Measurements from ENCODE around the gene FZR1. TPM values are rescaled to one million over a fixed set of nuclear protein-coding genes. Genes with fewer than 3 reads are reported as not detected.

The FZR1 gene
- polyA plus RNA-seq, 2 of the 4 experiments (the other 2 are of a cell fraction), result 13.9 to 18.1 TPM

GRCh38 chr19:3523361-3524077, 17.4 kb downstream of the FZR1 start:
- no peak for DNase-seq (ENCODE audit: low read depth in 1 of 2, low spot score in 1 of 2)
- no peak for ATAC-seq
- H3K4me3 ChIP-seq, result no peak overlapping the region
- TF ChIP-seq USF2 (IDR thresholded peaks at IDR 0.05) (no peak), POLR2A (IDR thresholded peaks at IDR 0.05; ENCODE audit: low read length) (no peak), HOXB5 (CRISPR knock-in tag; IDR thresholded peaks at IDR 0.05) (no peak), CBX8 (IDR thresholded peaks at IDR 0.05) (no peak), ESRRA (IDR thresholded peaks at IDR 0.05; ENCODE audit: borderline replicate concordance, low read length) (no peak), SMC3 (IDR thresholded peaks at IDR 0.05) (no peak)
- ChIA-PET CTCF (no interaction called here), POLR2A (no interaction called here)
- no peaks in the 10 kb centered on the region for H3K4me1 ChIP-seq
- no peaks in the 10 kb centered on the region for H3K9me3 ChIP-seq
- no peak overlapping the region for H3K27ac ChIP-seq
- 100% methylated on average over 1 of the region's 21 CpGs for WGBS (ENCODE audit: missing lambda C conversion rate)
- FAIRE-seq, result no peak
- H3K4me2 ChIP-seq, result no peak overlapping the region

- no peaks in the 10 kb centered on the region for H3K9me3 ChIP-seq
- POLR2A ChIA-PET, result no interaction called here
- no peak overlapping the region for H3K27ac ChIP-seq
- CTCF ChIA-PET, result no interaction called here
- FAIRE-seq (no peak), ATAC-seq (no peak), DNase-seq (ENCODE audit: low read depth in 1 of 2, low spot score in 1 of 2) (no peak)
- no peak overlapping the region for H3K4me2 ChIP-seq
- TF ChIP-seq BCL3 (IDR thresholded peaks at IDR 0.05), result no peak
- no peak for TF ChIP-seq FOXS1 (CRISPR knock-in tag; IDR thresholded peaks at IDR 0.05)
- TF ChIP-seq HES2 (IDR thresholded peaks at IDR 0.05), result no peak
- no peak for TF ChIP-seq HEYL (CRISPR knock-in tag; IDR thresholded peaks at IDR 0.05)
- TF ChIP-seq NPAS2 (CRISPR knock-in tag; IDR thresholded peaks at IDR 0.05; ENCODE audit: borderline replicate concordance), result no peak
- TF ChIP-seq JUNB (IDR thresholded peaks at IDR 0.05), result no peak
- H3K4me3 ChIP-seq, result no peak overlapping the region
- H3K4me1 ChIP-seq, result no peaks in the 10 kb centered on the region
- 93% methylated on average over 15 of the region's 33 CpGs for whole genome bisulfite sequencing (ENCODE audit: missing lambda C conversion rate)
These were observed 18.1 kb downstream of the FZR1 start for GRCh38 chr19:3524078-3524842.

DNA sequence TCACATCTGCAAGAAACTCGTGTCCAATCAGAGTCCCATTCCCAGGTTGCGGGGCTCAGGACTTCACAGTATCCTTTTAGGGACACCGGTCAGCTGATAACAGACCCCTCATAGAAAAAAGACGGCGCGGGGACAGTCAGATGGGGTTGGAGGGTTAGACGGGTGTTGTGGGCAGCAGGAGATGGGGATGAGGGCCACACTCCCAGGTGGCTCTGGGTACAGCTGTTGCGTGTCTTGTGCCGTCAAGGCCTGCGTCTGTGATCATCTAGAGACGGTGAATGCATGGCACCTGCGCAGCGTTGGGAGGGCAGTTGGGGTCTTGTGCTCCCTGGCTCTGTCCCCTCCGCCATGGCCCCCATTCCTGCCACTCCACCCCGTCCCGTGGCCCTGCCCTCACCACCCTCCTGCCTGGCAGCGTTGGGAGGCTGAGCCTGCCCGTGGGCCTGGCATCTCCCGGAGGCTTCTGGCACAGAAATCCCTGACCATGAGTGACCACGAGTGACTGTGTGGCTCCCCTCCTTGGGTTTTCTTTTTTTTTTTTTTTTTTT, 18.9 kb downstream of the FZR1 start:
- FAIRE-seq, result no peak
- WGBS (ENCODE audit: missing lambda C conversion rate), result 92% methylated on average over 20 of the region's 20 CpGs
- H3K4me1 ChIP-seq, result no peaks in the 10 kb centered on the region
- CTCF ChIA-PET, result interaction anchor here (0.6 kb wide), 1 partner anchor 50 kb away, joined by 3 read pairs; no protein-coding TSS in a partner anchor
- H3K4me3 ChIP-seq, result no peak overlapping the region
- H3K4me2 ChIP-seq, result no peak overlapping the region
- no peak overlapping the region for H3K27ac ChIP-seq
- POLR2A ChIA-PET, result no interaction called here
- no peak for DNase-seq (ENCODE audit: low read depth in 1 of 2, low spot score in 1 of 2)
- TF ChIP-seq, protein P1, sequence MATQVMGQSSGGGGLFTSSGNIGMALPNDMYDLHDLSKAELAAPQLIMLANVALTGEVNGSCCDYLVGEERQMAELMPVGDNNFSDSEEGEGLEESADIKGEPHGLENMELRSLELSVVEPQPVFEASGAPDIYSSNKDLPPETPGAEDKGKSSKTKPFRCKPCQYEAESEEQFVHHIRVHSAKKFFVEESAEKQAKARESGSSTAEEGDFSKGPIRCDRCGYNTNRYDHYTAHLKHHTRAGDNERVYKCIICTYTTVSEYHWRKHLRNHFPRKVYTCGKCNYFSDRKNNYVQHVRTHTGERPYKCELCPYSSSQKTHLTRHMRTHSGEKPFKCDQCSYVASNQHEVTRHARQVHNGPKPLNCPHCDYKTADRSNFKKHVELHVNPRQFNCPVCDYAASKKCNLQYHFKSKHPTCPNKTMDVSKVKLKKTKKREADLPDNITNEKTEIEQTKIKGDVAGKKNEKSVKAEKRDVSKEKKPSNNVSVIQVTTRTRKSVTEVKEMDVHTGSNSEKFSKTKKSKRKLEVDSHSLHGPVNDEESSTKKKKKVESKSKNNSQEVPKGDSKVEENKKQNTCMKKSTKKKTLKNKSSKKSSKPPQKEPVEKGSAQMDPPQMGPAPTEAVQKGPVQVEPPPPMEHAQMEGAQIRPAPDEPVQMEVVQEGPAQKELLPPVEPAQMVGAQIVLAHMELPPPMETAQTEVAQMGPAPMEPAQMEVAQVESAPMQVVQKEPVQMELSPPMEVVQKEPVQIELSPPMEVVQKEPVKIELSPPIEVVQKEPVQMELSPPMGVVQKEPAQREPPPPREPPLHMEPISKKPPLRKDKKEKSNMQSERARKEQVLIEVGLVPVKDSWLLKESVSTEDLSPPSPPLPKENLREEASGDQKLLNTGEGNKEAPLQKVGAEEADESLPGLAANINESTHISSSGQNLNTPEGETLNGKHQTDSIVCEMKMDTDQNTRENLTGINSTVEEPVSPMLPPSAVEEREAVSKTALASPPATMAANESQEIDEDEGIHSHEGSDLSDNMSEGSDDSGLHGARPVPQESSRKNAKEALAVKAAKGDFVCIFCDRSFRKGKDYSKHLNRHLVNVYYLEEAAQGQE (IDR thresholded peaks at IDR 0.05), result no peak
- TF ChIP-seq POLR2AphosphoS2 (conservative IDR thresholded peaks at IDR 0.05; ENCODE audit: low read length) (no peak), ZSCAN20 (CRISPR knock-in tag; IDR thresholded peaks at IDR 0.05) (no peak), RCOR1 (IDR thresholded peaks at IDR 0.05; ENCODE audit: low read depth, low read length) (no peak), USF2 (IDR thresholded peaks at IDR 0.05) (no peak), JUN (IDR thresholded peaks at IDR 0.05) (no peak)
- no peaks in the 10 kb centered on the region for H3K9me3 ChIP-seq
- no peak for ATAC-seq

Measured in A549 (cell line).